ENCODE results near the gene NKAIN1. TPM values are rescaled to one million over a fixed set of nuclear protein-coding genes. Genes with fewer than 3 reads are reported as not detected.

The NKAIN1 gene
- total RNA-seq, 1 experiment from 2014 or later, result 36.8 TPM

GRCh38 chr1:31248276-31248675 lies 8.6 kb upstream of the NKAIN1 start:
- DNase-seq (ENCODE audit: low spot score) (no peak), ATAC-seq (0 out of 2 replicates have a peak, but pooled peaks have one; percentile 30)
- ChIA-PET CTCF (interaction anchor here (0.6 to 1.9 kb wide), 4 partner anchors 19 to 148 kb away, joined by 3 to 4 read pairs (median 4); no protein-coding TSS in a partner anchor), POLR2A (no interaction called here)
- TF ChIP-seq, protein P1, sequence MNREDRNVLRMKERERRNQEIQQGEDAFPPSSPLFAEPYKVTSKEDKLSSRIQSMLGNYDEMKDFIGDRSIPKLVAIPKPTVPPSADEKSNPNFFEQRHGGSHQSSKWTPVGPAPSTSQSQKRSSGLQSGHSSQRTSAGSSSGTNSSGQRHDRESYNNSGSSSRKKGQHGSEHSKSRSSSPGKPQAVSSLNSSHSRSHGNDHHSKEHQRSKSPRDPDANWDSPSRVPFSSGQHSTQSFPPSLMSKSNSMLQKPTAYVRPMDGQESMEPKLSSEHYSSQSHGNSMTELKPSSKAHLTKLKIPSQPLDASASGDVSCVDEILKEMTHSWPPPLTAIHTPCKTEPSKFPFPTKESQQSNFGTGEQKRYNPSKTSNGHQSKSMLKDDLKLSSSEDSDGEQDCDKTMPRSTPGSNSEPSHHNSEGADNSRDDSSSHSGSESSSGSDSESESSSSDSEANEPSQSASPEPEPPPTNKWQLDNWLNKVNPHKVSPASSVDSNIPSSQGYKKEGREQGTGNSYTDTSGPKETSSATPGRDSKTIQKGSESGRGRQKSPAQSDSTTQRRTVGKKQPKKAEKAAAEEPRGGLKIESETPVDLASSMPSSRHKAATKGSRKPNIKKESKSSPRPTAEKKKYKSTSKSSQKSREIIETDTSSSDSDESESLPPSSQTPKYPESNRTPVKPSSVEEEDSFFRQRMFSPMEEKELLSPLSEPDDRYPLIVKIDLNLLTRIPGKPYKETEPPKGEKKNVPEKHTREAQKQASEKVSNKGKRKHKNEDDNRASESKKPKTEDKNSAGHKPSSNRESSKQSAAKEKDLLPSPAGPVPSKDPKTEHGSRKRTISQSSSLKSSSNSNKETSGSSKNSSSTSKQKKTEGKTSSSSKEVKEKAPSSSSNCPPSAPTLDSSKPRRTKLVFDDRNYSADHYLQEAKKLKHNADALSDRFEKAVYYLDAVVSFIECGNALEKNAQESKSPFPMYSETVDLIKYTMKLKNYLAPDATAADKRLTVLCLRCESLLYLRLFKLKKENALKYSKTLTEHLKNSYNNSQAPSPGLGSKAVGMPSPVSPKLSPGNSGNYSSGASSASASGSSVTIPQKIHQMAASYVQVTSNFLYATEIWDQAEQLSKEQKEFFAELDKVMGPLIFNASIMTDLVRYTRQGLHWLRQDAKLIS (CRISPR knock-in tag; IDR thresholded peaks at IDR 0.05; ENCODE audit: borderline replicate concordance), result no peak
- TF ChIP-seq ATF1 (CRISPR knock-in tag; IDR thresholded peaks at IDR 0.05) (no peak), NR2C2 (CRISPR knock-in tag; IDR thresholded peaks at IDR 0.05) (no peak), JUN (CRISPR knock-in tag; IDR thresholded peaks at IDR 0.05) (no peak), MXD4 (CRISPR knock-in tag; IDR thresholded peaks at IDR 0.05; ENCODE audit: borderline replicate concordance) (no peak), ZNF263 (CRISPR knock-in tag; IDR thresholded peaks at IDR 0.05; ENCODE audit: low read depth) (no peak), IRF2 (CRISPR knock-in tag; IDR thresholded peaks at IDR 0.05; ENCODE audit: borderline replicate concordance, low read depth) (no peak)
- TF ChIP-seq, protein P2, sequence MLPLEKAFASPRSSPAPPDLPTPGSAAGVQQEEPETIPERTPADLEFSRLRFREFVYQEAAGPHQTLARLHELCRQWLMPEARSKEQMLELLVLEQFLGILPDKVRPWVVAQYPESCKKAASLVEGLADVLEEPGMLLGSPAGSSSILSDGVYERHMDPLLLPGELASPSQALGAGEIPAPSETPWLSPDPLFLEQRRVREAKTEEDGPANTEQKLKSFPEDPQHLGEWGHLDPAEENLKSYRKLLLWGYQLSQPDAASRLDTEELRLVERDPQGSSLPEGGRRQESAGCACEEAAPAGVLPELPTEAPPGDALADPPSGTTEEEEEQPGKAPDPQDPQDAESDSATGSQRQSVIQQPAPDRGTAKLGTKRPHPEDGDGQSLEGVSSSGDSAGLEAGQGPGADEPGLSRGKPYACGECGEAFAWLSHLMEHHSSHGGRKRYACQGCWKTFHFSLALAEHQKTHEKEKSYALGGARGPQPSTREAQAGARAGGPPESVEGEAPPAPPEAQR (CRISPR knock-in tag; IDR thresholded peaks at IDR 0.05), result no peak
- H3K27me3 Mint-ChIP-seq (ENCODE audit: low read depth), result no peaks in the 10 kb centered on the region; the same call in 1 of the 2 replicates
- no peaks in the 10 kb centered on the region for H3K36me3 Mint-ChIP-seq
- H3K4me1 Mint-ChIP-seq, result no peaks in the 10 kb centered on the region
- H3K27ac Mint-ChIP-seq, result no peak overlapping the region
- no peak overlapping the region for H3K4me3 Mint-ChIP-seq
- no peaks in the 10 kb centered on the region for H3K9me3 Mint-ChIP-seq

DNA sequence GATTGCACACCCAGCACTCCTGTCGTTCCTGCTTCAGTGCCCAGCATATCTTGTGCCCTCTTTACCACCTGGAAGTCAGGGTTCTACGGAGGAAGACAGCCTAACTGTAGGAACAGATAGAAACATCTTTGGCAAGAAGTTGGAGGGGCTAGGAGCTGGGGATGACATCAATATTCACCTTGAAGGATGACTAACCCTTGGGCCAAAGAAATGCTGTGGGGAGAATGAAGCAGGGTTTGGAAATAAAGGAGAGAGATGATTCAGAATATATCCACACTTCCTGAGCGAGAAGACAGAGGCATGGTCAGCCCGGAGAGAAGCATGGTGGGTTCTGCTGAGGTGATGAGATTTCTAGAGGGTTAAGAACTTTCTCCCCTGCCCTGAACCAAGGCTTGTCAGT lies 4.6 kb upstream of the NKAIN1 start:
- H3K9me3 Mint-ChIP-seq, result no peaks in the 10 kb centered on the region
- H3K36me3 Mint-ChIP-seq, result no peaks in the 10 kb centered on the region
- ATAC-seq (no peak), DNase-seq (ENCODE audit: low spot score) (no peak)
- H3K4me3 Mint-ChIP-seq, result no peak overlapping the region
- H3K4me1 Mint-ChIP-seq, result peaks cover 10% of the 10 kb centered on the region
- H3K27ac Mint-ChIP-seq, result no peak overlapping the region
- POLR2A ChIA-PET, result no interaction called here
- no peak for TF ChIP-seq ESRRA (CRISPR knock-in tag; IDR thresholded peaks at IDR 0.05; ENCODE audit: borderline replicate concordance)
- TF ChIP-seq OVOL2 (CRISPR knock-in tag; IDR thresholded peaks at IDR 0.05; ENCODE audit: borderline replicate concordance), result no peak
- no peak for TF ChIP-seq CBFB (CRISPR knock-in tag; IDR thresholded peaks at IDR 0.05; ENCODE audit: low read depth)
- TF ChIP-seq CREB1 (CRISPR knock-in tag; IDR thresholded peaks at IDR 0.05), result no peak
- TF ChIP-seq ZNF532 (CRISPR knock-in tag; IDR thresholded peaks at IDR 0.05; ENCODE audit: borderline replicate concordance), result no peak
- no peak for TF ChIP-seq ELF4 (CRISPR knock-in tag; IDR thresholded peaks at IDR 0.05; ENCODE audit: low read depth)
- TF ChIP-seq ATF1 (CRISPR knock-in tag; IDR thresholded peaks at IDR 0.05), result no peak
- TF ChIP-seq FOXJ3 (CRISPR knock-in tag; IDR thresholded peaks at IDR 0.05; ENCODE audit: borderline replicate concordance), result no peak
- no peak for TF ChIP-seq NR3C1 (CRISPR knock-in tag; conservative IDR thresholded peaks at IDR 0.05; ENCODE audit: low read depth)
- TF ChIP-seq RORB (CRISPR knock-in tag; IDR thresholded peaks at IDR 0.05), result no peak
- no peak for TF ChIP-seq GRHL2 (CRISPR knock-in tag; IDR thresholded peaks at IDR 0.05; ENCODE audit: insufficient replicate concordance, severe bottlenecking)
- no peak for TF ChIP-seq NFYB (CRISPR knock-in tag; conservative IDR thresholded peaks at IDR 0.05; ENCODE audit: low read depth)
- TF ChIP-seq ZMAT4 (CRISPR knock-in tag; IDR thresholded peaks at IDR 0.05), result no peak
- CTCF ChIA-PET, result no interaction called here
- H3K27me3 Mint-ChIP-seq (ENCODE audit: low read depth), result peaks cover 13% of the 10 kb centered on the region
